HG03520 (cell line): Measurements from ENCODE around the gene GSN.

Experiments used
- ATAC-seq: cut with Tn5 transposase; IDR thresholded peaks from one replicate; pipeline ENCODE4 v1.9.1; 2021; ENCODE audit warnings: mild to moderate bottlenecking, moderate library complexity; ENCODE audit not compliant: unreplicated experiment

The GSN gene

DNA sequence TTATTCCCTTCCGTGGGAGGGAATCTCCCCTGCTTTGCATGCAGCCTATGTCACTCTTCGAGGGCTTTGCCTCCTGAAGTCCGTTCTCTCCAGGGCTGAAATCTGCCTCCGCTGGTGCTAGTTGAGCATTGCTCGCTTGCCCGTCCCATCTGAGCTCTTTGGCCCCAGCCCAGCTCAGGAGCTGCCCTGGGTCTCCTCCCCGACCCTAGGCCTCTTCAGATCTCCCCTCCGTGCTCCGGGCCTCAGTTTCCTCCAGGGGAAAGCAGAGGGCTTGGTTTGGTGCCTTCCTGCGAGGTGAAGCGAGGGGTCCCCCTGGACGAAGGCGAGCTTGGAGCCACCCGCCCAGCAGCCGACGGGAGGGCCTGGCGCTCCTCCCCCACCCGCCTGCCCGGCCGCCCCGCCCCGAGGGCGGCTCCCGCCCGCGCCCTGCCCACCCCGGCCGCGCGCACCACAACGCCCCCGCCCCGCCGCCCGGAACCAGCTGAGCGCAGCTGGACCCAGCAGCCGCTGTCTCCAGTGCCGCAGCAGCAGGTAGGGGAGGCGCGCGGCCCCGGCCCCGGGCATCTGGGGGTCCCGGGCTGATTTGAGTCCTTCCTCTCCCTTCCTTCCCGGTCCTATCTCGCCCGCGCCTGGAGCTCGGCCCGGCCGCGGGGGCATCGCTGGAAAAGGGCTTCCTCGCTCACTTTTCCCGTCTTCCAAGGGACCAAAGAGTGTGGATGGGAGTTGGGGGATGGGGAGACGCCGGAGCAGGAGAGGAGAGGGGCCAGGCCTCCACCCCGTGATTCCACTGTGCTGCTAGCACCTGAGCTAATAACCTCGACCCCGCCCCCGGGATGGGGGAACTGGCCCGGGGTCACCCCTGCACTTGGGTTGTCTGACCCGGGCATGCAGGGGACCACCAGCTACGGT is at the start of gene GSN:
Gene GSN, plus strand, starts transcription at position 474 of the 909 bp plus-strand sequence. CDS start 33,810 bp downstream, outside the sequence.
- peak; percentile 58 for ATAC-seq

DNA sequence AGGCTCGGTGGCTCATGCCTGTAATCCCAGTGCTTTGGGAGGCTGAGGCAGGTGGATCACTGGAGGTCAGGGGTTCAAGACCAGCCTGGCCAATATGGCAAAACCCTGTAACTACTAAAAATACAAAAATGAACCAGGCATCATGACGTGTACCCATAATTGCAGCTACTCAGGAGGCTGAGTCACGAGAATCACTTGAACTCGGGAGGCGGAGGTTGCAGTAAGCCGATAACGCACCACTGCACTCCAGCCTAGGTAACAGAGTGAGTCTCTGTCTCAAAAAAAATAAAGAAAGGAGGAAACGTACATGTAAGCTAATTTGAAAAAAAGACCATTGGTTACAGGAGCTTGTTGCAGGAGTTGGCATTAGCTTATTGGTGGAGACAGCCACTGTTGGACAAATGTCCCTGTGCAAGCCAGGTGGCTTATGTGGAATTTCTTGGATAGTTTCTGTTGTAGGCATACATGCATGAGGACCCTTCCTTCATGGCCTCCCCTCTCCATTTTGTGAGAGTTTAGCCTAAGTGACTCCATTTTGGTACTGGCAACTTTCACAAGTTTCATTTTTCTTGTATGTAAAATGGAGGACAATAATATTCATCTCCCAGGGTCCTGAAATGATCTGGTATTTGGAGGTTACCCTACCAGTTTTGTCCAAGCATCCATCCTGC is 49.5 kb upstream of the GSN start:
- ATAC-seq: no peak

DNA sequence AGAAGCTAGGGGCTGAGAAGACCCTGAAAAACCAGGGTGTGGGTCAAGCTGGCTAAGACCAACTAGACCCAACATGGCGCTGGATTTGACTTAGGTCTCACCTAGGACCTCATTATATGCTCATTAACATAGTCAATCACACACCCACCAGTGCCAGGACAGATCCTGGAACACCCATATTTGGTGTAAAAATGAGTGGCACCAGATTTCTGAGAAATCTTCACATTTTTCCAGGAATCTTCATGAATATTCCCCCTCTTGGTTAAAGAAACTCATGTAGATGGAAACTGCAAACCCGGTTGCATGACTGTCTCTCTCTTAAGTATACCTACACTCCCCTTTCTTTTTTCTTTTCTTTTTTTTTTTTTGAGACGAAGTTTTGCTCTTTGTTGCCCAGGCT is 48.4 kb upstream of the GSN start:
- ATAC-seq: no peak

DNA sequence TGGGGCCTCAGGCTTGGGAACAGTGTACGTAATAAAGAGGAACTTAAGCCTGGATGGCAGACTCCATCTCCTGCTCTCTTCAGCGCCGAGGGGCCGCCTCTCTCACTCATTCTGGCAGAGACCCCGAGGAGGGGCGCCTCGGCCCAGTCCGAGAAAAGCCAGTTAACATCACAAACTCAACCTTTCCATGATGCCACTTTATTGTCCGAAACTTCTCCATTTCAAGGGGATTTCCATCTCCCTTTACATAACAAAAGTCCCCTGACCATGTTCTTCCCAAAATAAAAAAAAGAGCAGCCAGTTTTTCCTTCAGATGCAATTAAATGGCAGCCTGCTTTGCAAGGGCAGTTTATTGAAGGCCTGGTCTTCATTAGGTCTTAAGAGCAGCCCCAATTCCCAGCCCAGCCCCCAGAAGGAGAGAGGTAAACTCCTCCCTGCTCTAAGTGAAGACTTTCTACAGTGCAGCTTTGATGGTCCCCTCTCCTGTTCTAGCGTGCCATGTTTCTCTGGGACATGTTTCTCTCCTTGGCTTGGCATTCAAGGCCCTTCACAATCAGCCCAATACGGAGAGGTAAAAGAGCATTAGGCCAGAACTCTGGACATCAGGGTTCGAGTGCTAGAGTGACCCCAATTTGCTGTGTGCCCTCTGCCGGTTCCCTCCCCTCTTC is 46.8 kb upstream of the GSN start:
- ATAC-seq: no peak

DNA sequence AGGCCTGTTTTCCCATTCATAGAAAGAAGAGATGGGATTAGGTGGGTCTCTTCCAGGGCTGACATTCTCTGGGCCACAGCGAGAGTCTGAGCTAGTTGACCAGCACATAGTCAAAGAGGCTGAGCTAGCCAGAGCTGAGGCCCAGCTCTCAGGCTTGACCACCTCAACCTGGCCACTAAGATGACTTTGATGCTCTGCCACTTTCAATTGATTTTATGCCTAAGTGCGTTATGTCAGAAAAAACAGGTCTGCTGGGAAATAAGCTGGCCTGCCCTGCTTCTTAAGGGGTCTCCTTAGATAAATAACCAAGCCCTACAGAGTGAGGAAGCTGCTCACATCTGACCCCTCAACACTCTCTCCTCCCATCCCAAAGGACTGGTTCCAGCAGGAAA is 46.3 kb upstream of the GSN start:
- no peak for ATAC-seq

DNA sequence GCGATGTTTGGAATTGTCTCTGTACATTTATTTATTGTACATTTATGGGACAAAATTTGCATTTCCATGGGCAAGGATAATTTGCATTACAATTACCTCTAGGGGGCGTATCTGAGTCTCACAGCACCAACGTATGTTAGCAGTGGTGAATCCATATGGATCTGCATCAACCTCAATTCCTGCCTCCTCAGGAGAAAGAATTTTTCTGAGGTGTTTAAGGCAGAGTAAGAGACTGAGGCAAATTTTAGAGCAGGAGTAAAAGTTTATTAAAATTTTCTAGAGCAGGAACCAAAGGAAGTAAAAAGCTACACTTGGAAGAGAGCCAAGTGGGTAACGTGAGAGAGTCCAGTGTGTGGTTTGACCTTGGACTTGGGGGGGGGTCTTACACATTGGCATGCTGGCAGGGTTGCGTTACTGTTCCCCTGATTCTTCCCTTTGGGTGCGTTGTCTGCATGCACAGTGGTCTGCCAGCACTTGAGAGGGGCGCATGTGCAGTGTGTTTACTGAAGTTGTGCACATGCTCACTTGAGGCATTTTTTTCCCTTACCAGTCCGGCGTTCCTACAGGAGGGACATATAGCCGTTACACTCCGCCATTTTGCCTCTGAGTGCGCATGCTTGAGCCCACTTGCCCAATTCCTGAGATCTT is 45.3 kb upstream of the GSN start:
- ATAC-seq: no peak

DNA sequence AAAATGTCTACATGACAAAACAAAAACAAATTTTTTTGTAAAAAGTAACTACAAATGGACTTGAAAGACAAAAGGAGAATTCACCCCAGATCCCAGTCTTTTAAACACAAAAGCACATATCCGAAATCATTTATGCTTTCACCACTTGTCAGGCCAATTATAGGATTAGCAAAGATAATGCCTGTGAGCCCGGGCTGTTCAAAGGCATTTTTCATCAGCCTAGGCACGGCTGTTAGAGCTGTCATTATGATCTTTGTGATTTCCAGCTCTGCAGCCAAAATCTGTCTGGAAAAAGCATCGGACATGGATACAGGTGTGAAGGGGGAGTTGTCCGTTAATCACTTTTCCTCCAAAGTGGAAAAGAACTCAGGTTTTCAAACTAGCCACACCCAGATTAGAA is 42.7 kb upstream of the GSN start:
- no peak for ATAC-seq

DNA sequence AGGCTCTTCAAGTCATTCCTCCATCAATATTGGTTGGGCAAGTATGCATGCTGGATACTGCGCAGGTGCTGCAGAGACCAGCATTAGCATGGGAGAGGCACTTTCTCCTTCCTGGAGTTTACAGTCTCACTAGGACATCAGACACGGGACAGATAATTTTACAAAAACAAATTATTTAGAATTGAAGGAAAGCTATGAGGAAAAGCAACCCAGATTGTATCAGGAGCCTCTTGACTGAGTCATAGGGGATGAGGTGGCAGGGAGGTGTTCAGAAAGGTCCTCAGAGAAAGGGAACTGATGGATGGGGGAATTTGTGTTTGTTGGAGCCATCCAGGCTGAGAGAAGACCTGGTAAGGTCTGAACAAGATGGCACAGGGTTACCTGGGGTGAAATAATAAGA is 41.8 kb upstream of the GSN start:
- no peak for ATAC-seq

DNA sequence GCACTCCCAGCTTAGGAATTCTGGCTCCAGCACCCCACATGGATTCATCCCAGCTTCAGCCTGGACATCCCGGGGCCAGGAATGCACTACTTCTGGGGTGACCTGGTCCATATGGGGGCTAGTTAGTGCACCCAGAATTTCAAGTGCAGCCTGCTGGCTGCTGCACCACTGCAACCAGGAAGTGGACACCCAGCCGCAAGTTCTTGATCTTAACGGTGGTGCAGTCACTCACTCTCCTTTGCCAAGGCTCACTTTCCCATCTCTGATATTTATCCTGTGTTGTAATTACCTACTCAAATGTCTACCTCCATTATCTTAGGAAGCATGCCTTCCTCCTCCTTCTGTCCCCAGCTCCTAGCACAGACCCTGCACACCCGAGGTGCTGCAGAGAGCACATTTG is 40.1 kb upstream of the GSN start:
- ATAC-seq: no peak

DNA sequence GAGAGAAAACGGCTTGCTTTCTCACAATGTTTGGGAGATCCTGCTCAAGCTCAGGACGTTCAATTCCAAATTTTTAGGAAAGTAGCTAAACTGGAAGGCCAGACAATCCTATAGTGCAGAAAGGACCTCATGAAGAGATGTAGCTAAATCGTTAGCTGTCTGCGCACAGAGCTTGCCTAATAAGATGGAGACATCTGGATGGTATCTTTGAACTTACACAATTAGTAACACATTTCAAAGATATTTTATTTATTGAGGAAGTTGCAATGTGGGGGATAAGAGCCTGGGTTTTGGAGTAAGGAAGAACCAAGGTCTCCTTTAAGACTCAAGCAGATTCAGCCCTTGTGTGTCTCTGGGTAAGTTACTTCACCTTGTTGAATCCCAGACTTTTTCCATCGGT is 37.7 kb upstream of the GSN start:
- ATAC-seq: no peak

DNA sequence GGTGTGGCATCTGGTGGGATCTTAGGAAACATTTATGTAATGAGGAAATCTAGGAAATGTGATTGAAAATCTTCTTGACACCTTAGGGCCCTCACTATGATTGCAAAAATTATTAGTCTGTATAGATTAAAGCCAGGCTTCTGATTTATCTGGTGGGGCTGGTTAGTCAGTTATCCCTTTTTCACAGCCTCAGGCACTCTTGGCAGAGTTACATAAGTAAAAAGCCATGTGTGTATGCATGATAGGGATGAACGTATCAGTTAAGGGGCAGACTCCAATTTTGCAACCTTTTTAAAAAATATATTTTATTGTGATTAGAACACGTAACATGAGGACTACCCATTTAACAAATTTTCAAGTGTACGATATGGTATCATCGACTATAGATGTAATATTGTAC is 35.7 kb upstream of the GSN start:
- ATAC-seq: no peak

DNA sequence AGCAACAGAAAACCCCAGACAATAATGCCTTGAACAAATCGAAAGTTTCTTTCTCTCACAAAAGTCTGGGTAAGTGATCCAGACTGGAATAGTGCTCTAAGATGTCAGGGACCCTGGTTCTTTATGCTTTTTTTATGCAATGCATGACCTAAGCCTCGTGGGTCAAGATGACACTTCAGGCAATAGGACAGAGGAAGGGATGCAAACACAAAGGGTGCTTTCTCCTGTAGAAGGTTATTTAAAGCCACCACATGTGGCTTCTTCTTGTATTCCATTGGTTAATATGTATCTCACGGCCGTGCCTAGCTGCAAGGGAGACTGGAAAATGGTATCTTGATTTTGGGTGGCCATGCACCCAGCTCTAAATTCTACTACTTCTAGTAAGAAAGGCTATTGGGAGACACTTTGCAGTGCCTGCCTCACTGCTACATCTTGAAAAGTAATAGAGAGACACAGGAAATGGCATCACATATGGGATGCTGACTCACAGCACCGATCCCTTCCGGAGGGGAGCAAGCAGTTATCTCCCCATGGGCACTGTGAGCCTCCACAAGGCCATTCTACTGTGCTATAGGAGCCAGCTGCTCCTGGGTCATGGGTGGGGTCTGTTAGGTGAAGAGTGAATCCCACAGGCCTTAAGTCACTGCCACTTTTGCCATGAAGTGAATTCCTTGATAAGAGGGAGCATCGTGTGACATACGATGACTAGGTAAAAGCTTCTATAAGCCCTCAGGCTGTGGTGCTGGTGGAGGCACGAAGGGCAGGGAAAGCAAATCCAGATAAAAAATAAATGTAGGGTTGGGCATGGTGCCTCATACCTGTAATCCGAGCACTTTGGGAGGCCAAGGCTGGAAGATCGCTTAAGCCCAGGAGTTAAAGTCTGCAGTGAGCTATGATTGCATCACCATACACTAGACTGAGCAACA is 33.8 kb upstream of the GSN start:
- no peak for ATAC-seq

DNA sequence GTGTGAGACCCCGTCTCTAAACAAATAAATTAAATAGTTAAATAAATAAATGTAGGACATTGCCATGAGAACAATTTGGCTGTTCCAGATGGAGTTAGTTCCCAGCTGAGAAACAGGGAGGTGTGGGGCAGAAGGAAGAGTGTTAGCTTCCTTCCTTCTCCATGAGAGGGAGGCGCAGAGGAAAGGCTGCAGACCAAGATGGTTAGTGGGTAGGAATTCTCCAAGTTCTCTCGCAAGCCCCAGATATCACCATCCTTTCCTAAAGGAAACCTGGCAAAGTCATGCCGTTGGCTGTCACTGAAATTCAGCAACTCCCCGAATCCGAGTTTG is 33.2 kb upstream of the GSN start:
- ATAC-seq: no peak

DNA sequence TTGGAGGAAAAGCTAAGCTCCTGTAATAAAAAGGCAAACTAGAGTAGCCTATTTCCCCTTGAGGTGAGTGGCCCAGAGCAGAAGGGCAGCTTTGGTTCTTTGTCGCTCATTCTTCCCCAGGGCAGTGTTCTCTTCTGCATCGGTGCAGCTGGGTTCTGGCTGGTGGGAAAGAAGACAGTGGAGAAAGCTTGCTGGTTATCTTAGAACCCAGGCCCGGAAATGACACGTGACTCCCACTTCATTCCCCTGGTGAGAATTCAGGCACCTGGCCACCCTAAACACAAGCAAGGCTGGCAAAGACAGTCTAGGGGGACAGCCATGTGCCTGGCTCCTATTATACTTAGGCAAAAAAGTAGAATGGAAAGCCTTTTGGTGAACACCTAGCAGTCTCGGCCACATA is 32.5 kb upstream of the GSN start:
- ATAC-seq: no peak

DNA sequence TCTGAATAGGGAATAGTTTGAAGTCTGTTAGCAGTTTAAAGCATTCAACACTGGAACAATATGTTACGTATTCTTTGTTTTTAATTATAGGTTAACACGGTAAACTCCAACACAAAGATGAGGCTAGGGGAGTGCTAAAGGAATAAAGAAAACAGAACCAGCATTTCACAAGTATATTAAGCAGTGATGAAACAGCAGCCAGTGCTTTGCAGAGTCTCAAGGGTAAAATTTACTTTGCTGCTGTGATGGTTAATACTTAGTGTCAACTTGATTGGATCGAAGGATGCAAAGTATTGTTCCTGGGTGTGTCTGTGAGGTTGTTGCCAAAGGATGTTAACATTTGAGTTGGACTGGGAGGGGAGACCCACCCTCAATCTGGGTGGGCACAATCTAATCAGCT is 30.0 kb upstream of the GSN start:
- ATAC-seq: no peak

DNA sequence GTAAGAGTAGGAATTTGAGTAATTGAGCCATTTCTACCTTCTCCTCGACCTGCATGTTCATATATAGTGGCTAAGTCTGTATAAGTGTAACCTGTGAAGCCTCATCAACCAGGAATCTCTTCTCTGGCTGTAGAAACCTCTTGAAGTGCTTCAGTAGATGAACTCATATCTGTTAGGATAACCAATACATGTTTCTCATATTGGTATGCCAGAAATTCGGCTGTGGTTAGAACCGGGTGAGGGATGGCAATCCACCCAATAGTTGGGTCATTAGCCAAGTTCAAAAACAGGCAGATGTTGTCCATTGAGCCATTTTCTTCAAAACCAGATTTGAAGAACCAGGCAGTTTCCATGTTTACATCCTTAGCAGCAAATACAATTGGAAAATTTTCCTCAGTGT is 28.9 kb upstream of the GSN start:
- no peak for ATAC-seq

DNA sequence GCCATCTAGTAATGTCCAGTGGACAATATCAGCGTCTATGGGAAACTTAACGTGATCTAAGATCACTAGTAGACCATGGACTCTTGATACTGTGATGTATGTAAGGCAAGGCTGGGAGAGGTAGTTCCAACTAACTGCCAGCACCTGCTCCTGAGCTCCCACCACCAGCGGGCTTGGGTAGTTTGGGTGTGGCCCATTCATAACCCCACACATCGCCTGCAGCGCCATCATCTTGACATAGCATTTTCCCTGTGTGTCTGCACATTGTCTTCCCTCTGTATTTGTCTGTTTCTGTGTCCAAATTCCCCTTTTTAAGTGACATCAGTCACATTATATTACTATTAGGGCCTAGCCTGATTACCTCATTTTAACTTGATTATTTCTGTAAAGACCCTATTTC is 28.1 kb upstream of the GSN start:
- ATAC-seq: no peak

DNA sequence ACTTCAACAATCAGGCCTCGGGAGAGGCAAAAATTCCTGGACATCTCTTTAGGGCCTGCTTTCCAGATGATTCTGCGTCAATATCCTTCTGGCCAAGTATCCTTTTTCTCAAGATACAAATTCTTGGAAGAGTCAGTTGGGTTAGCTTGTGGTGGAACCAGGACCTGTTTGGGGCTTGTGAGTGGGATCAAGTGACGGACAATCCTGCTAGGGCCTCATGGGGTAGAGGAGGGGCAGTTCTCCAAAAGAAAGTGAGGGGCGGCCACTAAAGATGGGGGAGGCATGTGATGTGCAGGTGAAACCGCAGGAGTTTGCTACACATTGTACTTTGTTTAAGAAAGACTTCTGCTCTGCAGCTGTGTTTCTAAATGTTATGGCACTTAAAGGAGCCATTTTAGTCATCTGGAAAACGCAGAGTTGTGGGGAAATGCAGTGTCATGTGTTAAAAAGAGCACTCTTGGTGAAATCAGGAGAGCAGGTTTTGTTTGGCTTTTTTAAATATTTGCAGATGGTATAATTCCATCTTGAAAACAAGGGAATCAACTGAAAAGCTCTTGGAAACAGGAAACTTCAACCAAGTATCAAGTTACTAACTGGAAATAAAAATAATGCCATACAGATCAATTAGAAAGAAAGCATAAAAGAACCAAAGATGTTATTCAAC is 27.4 kb upstream of the GSN start:
- ATAC-seq: no peak

DNA sequence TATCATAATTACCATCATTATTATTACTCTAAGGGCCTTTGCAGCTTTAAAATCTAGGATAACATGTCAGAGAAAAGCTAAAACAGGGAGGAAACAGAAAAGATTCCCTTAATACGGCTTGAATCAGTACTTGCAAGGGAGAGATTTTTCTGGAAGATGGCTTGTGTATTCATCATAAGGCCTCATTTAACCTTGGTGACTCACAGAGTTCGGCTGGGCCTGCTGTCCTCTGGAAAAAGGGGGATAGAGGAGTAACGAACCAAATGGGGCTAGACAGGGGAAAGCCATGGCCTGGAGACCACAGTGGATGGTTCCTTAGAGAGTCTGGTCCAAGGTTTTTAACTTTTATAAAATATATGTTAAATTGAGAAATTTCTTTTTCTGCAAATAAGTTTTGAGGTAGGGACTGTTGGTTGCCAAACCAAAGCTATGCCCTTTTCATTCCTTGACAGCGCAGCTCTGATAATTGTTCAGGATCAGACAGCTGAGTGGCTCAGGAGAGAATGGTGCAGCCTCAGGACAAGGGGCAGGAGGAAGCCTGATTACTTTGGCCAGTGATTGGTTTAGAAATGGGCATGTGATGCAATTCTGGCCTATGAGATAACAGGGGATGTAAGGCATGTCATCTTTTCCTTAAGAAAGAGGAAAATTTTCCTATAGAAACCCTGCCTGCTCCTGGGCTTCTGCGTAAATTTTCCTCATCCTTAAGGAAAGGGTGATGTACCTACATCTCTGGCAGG is 25.6 kb upstream of the GSN start:
- ATAC-seq: no peak
